Activated CD4-positive, alpha-beta T cell treated with anti-CD3 and anti-CD28 coated beads for 4 hours (primary cell): Measurements from ENCODE around the gene ABHD14A.

Experiments
- DNase-seq, 2 donors: peaks; one replicate each; pipeline ENCODE4 v3.0.0-alpha.2; 2020

ABHD14A gene

GRCh38 chr3:52021489-52022268, 46.8 kb downstream of the ABHD14A start:
- DNase-seq: no peak

GRCh38 chr3:52022323-52023100, 47.6 kb downstream of the ABHD14A start:
- no peak for DNase-seq

- DNase-seq: no peak
Measured at GRCh38 chr3:52023101-52023770, 48.4 kb downstream of the ABHD14A start.

GRCh38 chr3:52023860-52024764, 49.2 kb downstream of the ABHD14A start:
- no peak for DNase-seq

GRCh38 chr3:52024765-52025452, 50.0 kb downstream of the ABHD14A start:
- no peak for DNase-seq

GRCh38 chr3:52025453-52025852, 50.6 kb downstream of the ABHD14A start:
- no peak for DNase-seq

GRCh38 chr3:52026041-52026440, 51.2 kb downstream of the ABHD14A start:
- no peak for DNase-seq

GRCh38 chr3:52028572-52028971, 53.7 kb downstream of the ABHD14A start:
- DNase-seq: no peak

- DNase-seq: no peak
Measured at GRCh38 chr3:52029053-52029452, 54.2 kb downstream of the ABHD14A start.

GRCh38 chr3:52029535-52029934, 54.7 kb downstream of the ABHD14A start:
- no peak for DNase-seq
